Peyer's patch (tissue), 4 donors: ENCODE measurements around the gene DNAJB6. TPM values are rescaled to one million over a fixed set of nuclear protein-coding genes. Genes with fewer than 3 reads are reported as not detected.

Source experiments
- DNase-seq, 3 donors: peaks; one replicate each; pipeline ENCODE4 v3.0.0-alpha.2; 2017 to 2019
- H3K27ac ChIP-seq, 4 donors: fragments of 200-600 bp; sonication (generic); one replicate each; pipeline ENCODE4 v1.5.1; 2016 to 2019
- H3K27me3 ChIP-seq, 2 donors: fragments of 200-600 bp; sonication (generic); one replicate each; pipeline ENCODE4 v1.5.1; 2019
- H3K36me3 ChIP-seq, 3 donors: fragments of 200-600 bp; sonication (generic); one replicate each; pipeline ENCODE4 v1.5.1; 2016 to 2019
- H3K4me1 ChIP-seq, 4 donors: fragments of 200-600 bp; sonication (generic); one replicate each; pipeline ENCODE4 v1.5.1; 2016 to 2019
- H3K4me3 ChIP-seq, 4 donors: fragments of 200-600 bp; sonication (generic); 1 replicate in 3 of 4; 2 replicates in 1 of 4; pipeline ENCODE4 v1.5.1; 2016 to 2019; ENCODE audit warnings: mild to moderate bottlenecking in 1 of 4
- H3K9me3 ChIP-seq, 4 donors: fragments of 200-600 bp; sonication (generic); one replicate each; pipeline ENCODE4 v1.5.1; 2016 to 2019; ENCODE audit warnings: mild to moderate bottlenecking in 1 of 4
- POLR2A ChIP-seq, 2 donors: fragments of 450-650 bp; IDR thresholded peaks; one replicate each; pipeline ENCODE4 v1.5.1; 2017; ENCODE audit warnings: antibody characterized with exemption in 2 of 2, mild to moderate bottlenecking in 2 of 2, moderate library complexity in 2 of 2
- total RNA-seq, 4 donors: library from RNA; depleted of rRNA; stranded (reverse); fragments of >200 nt; gene quantifications; one replicate each; pipeline ENCODE4 v1.1.0, GENCODE V29; 2016
- TF ChIP-seq, protein P1 (sequence below), 6 experiments: fragments of 450-650 bp in 4 of 6; fragments of 200-600 bp in 2 of 6; sonication (generic) in 1 of 6; IDR thresholded peaks; one replicate each; pipeline ENCODE4 v1.5.1; 2017 to 2019; ENCODE audit warnings: antibody characterized with exemption in 6 of 6, mild to moderate bottlenecking in 3 of 6, moderate library complexity in 1 of 6

Gene DNAJB6
- total RNA-seq, 4 donors from 2014 or later: 47.1 to 129 (median 61.3) TPM

DNA sequence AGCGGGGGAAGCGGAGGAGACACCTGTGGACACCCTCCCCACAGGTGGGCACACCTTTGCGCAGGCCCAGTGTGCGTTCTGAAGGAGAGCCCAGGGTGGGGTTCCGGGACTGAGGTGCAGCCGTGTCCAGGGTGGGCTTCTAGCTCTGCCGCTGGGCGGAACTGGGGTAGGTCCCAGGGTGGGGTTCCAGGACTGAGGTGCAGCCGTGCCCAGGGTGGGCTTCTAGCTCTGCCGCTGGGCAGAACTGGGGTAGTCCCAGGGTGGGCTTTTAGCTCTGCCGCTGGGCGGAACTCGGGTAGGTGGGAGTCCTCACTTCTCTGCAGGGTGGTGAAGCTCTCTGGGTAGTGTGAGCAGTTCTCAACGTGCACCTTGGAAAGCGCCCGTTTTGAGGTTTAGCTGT, 78.7 kb downstream of the DNAJB6 start:
- TF ChIP-seq, protein P1, sequence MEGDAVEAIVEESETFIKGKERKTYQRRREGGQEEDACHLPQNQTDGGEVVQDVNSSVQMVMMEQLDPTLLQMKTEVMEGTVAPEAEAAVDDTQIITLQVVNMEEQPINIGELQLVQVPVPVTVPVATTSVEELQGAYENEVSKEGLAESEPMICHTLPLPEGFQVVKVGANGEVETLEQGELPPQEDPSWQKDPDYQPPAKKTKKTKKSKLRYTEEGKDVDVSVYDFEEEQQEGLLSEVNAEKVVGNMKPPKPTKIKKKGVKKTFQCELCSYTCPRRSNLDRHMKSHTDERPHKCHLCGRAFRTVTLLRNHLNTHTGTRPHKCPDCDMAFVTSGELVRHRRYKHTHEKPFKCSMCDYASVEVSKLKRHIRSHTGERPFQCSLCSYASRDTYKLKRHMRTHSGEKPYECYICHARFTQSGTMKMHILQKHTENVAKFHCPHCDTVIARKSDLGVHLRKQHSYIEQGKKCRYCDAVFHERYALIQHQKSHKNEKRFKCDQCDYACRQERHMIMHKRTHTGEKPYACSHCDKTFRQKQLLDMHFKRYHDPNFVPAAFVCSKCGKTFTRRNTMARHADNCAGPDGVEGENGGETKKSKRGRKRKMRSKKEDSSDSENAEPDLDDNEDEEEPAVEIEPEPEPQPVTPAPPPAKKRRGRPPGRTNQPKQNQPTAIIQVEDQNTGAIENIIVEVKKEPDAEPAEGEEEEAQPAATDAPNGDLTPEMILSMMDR (IDR thresholded peaks at IDR 0.05): no peak
- no peak for TF ChIP-seq POLR2A (IDR thresholded peaks at IDR 0.05)
- no peaks in the 10 kb centered on the region for H3K4me1 ChIP-seq
- H3K27me3 ChIP-seq: no peaks in the 10 kb centered on the region
- no peak overlapping the region for H3K27ac ChIP-seq
- H3K9me3 ChIP-seq: no peaks in the 10 kb centered on the region
- no peak for DNase-seq
- no peak overlapping the region for H3K4me3 ChIP-seq
- H3K36me3 ChIP-seq: peaks cover 0 to 51% (median 0%) of the 10 kb centered on the region in 3 donors

- Histone ChIP-seq H3K36me3 (peaks cover 0 to 46% (median 0%) of the 10 kb centered on the region in 3 donors), H3K27me3 (no peaks in the 10 kb centered on the region), H3K4me1 (no peaks in the 10 kb centered on the region), H3K27ac (no peak overlapping the region), H3K4me3 (no peak overlapping the region), H3K9me3 (no peaks in the 10 kb centered on the region)
- TF ChIP-seq POLR2A (IDR thresholded peaks at IDR 0.05): no peak
- TF ChIP-seq, protein P1 (IDR thresholded peaks at IDR 0.05): no peak
- no peak for DNase-seq
These were observed 79.2 kb downstream of the DNAJB6 start for GRCh38 chr7:157416011-157416410.

DNA sequence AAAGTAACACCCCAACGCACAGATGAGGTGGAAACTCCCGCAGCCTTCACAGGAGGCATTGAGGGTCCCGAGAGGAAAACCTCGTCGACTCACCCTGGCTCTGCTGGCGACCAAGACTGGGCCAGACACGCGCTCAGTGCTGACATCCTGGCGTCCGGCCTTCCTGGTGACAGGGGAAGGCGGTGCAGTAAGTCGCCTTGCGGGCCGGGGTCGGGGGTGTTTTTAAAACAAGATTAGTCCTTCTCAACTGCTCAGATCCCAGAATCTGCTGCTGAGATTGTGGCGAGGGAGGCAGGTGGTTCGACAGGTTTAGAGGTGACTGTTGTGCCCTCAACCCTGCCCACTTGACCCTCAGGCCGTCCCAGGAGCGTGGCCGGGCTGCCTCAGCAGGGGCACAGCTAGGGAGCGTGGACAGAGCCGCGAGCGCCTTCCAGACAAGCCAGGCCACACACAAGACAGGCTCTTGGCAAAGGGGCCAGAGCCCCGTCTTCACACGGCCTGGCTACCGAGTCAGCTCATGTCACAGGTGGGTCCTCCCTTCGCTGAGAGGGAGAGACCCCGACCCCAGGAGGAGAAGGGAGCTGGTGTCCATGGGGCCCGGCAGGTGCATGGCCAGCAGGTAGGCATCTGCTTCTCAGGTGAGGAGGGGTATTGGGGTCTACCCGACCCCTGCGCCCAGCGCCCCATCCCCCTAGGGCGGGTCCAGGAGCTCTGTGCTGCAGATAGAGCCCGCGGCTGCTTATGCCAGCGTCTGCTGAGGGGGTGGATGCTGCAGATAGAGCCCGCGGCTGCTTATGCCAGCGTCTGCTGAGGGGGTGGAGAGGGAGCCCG, 81.6 kb downstream of the DNAJB6 start:
- Histone ChIP-seq H3K4me1 (no peaks in the 10 kb centered on the region), H3K36me3 (peaks cover 0 to 45% (median 0%) of the 10 kb centered on the region in 3 donors), H3K27me3 (no peaks in the 10 kb centered on the region), H3K9me3 (no peaks in the 10 kb centered on the region), H3K4me3 (no peak overlapping the region), H3K27ac (no peak overlapping the region)
- TF ChIP-seq, protein P1 (IDR thresholded peaks at IDR 0.05): no peak
- TF ChIP-seq POLR2A (IDR thresholded peaks at IDR 0.05): no peak
- DNase-seq: no peak

- H3K27ac ChIP-seq: no peak overlapping the region
- peaks cover 0 to 44% (median 0%) of the 10 kb centered on the region in 3 donors for H3K36me3 ChIP-seq
- no peaks in the 10 kb centered on the region for H3K9me3 ChIP-seq
- DNase-seq: no peak
- TF ChIP-seq POLR2A (IDR thresholded peaks at IDR 0.05): no peak
- TF ChIP-seq, protein P1 (IDR thresholded peaks at IDR 0.05): no peak
- no peaks in the 10 kb centered on the region for H3K27me3 ChIP-seq
- no peak overlapping the region for H3K4me3 ChIP-seq
- no peaks in the 10 kb centered on the region for H3K4me1 ChIP-seq
These were observed 82.2 kb downstream of the DNAJB6 start for GRCh38 chr7:157419035-157419293.

- H3K27me3 ChIP-seq: no peaks in the 10 kb centered on the region
- no peaks in the 10 kb centered on the region for H3K4me1 ChIP-seq
- no peak overlapping the region for H3K27ac ChIP-seq
- no peak for DNase-seq
- TF ChIP-seq POLR2A (IDR thresholded peaks at IDR 0.05): no peak
- TF ChIP-seq, protein P1 (IDR thresholded peaks at IDR 0.05): no peak
- peaks cover 0 to 14% (median 0%) of the 10 kb centered on the region in 3 donors for H3K36me3 ChIP-seq
- no peaks in the 10 kb centered on the region for H3K9me3 ChIP-seq
- H3K4me3 ChIP-seq: no peak overlapping the region
These were observed 85.5 kb downstream of the DNAJB6 start for GRCh38 chr7:157422279-157422678.
